Measurements from ENCODE around the gene LTB4R.

- TF ChIP-seq, protein P1, sequence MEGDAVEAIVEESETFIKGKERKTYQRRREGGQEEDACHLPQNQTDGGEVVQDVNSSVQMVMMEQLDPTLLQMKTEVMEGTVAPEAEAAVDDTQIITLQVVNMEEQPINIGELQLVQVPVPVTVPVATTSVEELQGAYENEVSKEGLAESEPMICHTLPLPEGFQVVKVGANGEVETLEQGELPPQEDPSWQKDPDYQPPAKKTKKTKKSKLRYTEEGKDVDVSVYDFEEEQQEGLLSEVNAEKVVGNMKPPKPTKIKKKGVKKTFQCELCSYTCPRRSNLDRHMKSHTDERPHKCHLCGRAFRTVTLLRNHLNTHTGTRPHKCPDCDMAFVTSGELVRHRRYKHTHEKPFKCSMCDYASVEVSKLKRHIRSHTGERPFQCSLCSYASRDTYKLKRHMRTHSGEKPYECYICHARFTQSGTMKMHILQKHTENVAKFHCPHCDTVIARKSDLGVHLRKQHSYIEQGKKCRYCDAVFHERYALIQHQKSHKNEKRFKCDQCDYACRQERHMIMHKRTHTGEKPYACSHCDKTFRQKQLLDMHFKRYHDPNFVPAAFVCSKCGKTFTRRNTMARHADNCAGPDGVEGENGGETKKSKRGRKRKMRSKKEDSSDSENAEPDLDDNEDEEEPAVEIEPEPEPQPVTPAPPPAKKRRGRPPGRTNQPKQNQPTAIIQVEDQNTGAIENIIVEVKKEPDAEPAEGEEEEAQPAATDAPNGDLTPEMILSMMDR (IDR thresholded peaks at IDR 0.05; ENCODE audit: low read depth, low read length), result no peak
- no peak for TF ChIP-seq EZH2phosphoT487 (IDR thresholded peaks at IDR 0.05; ENCODE audit: low read depth)
Observed at GRCh38 chr14:24272467-24272866, 38.8 kb upstream of the LTB4R start.

All from OCI-LY3 (cell line).